ACC112 (cell line): Measurements from ENCODE around the gene POT1.

Experiments
- H2AFZ ChIP-seq: fragments of 200-600 bp; sonication (generic); one replicate; pipeline ENCODE4 v1.6.0; 2017; ENCODE audit warnings: antibody characterized with exemption, low read length; ENCODE audit not compliant: unreplicated experiment
- H3K27ac ChIP-seq: fragments of 200-600 bp; sonication (generic); 2 replicates; pipeline ENCODE4 v1.5.1; 2014; ENCODE audit warnings: low read depth, mild to moderate bottlenecking, antibody characterized with exemption, low read length, moderate library complexity
- H3K27me3 ChIP-seq: fragments of 200-600 bp; sonication (generic); 2 replicates; pipeline ENCODE4 v1.6.1; 2014; ENCODE audit warnings: mild to moderate bottlenecking, antibody characterized with exemption, low read length, moderate library complexity, mixed read lengths; ENCODE audit not compliant: insufficient read depth
- H3K36me3 ChIP-seq: fragments of 200-600 bp; sonication (generic); 2 replicates; pipeline ENCODE4 v1.6.1; 2016; ENCODE audit warnings: mild to moderate bottlenecking, antibody characterized with exemption, low read length, moderate library complexity, mixed read lengths; ENCODE audit not compliant: insufficient read depth
- H3K4me1 ChIP-seq: fragments of 200-600 bp; sonication (generic); one replicate; pipeline ENCODE4 v1.6.1; 2016; ENCODE audit warnings: low read length, mixed read lengths; ENCODE audit not compliant: insufficient read depth, unreplicated experiment, control insufficient read depth
- H3K4me3 ChIP-seq: fragments of 200-600 bp; sonication (generic); 2 replicates; pipeline ENCODE4 v1.5.1; 2014; ENCODE audit warnings: mild to moderate bottlenecking, low read depth, low read length
- H3K79me2 ChIP-seq: fragments of 200-600 bp; sonication (generic); one replicate; pipeline ENCODE4 v1.6.0; 2016; ENCODE audit warnings: low read length; ENCODE audit not compliant: control insufficient read depth, unreplicated experiment, insufficient read depth

POT1 gene

DNA sequence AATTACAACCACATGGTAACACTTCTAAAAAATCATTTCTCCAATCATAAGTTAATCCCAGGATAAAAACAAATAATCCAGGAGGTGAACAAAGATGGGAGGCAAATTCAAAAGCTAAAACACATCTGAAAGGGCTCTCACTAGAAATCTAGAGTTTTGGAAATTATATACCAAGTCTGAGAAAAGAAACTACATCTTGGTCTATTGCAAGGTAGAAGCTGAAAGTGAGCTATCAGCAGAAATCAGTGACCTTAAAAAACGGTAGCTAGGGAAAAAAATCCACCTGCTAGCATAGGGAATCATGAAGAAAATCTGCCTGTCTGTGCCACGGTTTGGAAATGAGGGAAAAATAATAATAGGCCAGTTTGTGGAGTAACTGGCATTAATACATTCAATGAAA, 50.5 kb downstream of the POT1 start:
- Histone ChIP-seq H3K4me1 (no peaks in the 10 kb centered on the region), H3K4me3 (no peak overlapping the region), H2AFZ (no peak overlapping the region), H3K27ac (no peak overlapping the region), H3K36me3 (no peaks in the 10 kb centered on the region; the same call in 1 of the 2 replicates), H3K27me3 (no peaks in the 10 kb centered on the region), H3K79me2 (no peaks in the 10 kb centered on the region)

DNA sequence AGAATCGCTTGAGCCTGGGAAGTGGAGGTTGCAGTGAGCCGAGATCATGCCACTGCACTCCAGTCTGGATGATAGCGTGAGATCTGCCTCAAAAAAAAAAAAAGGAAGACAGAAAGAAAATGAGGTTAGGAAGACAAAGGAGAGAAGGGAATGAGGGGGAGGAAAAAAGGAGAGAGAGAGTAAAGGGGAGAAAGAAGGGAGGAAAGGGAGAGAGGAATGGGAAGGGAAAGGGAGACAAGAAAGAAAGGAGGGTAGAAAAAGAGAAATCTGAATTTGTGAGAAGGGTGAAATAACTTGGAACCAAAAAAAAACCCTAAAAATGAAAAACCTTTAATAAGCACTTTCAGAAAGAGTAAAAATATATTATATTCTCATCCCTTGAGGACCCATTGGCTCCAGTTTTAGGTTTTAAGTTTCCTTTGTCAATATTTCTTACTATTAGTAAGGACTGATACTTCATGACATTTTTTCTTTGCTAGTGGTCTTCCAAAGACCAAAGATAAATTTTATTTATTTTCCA, 54.9 kb downstream of the POT1 start:
- Histone ChIP-seq H3K27ac (no peak overlapping the region), H3K27me3 (no peaks in the 10 kb centered on the region), H3K4me3 (no peak overlapping the region), H3K36me3 (no peaks in the 10 kb centered on the region; the same call in 1 of the 2 replicates), H2AFZ (no peak overlapping the region), H3K4me1 (no peaks in the 10 kb centered on the region), H3K79me2 (no peaks in the 10 kb centered on the region)

DNA sequence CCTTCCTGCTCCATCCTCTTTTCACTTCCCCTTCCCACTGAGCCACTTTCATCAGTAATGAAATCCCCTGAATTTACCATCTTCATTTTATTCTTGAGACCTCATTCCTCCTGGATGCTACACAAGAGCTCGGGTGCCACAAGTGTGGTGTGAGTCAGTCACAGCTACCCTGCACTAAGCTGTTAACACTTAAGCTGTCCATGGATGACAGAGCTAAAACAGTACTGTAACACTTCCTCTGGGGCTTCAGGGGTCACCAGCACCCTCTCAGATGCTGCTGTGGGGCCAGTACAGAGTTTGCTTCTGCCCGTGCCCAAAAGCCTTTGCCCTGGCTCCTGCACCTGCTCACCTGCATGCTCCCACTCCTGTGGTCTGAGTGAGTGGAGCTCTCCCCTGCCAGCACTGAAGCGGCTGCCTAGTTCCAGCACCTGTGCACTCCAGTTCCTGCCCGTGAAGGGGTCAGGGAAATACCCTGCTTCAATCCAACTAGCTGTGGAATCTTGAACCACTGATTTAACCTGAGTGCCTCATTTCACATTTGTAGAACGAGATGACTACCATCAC, 71.9 kb downstream of the POT1 start:
- no peaks in the 10 kb centered on the region for H3K4me1 ChIP-seq

GRCh38 chr7:124856299-124856888, 73.2 kb downstream of the POT1 start:
- Histone ChIP-seq H3K27me3 (no peaks in the 10 kb centered on the region), H3K36me3 (peaks cover under 1% of the 10 kb centered on the region), H3K4me1 (no peaks in the 10 kb centered on the region), H3K79me2 (no peaks in the 10 kb centered on the region), H3K27ac (no peak overlapping the region), H2AFZ (no peak overlapping the region), H3K4me3 (no peak overlapping the region)

More for the DNA sequence above, 71.9 kb downstream of the POT1 start:
- H3K27ac ChIP-seq, result no peak overlapping the region
- H3K4me3 ChIP-seq, result no peak overlapping the region
- H3K36me3 ChIP-seq, result no peaks in the 10 kb centered on the region
- H2AFZ ChIP-seq, result no peak overlapping the region
- H3K27me3 ChIP-seq, result no peaks in the 10 kb centered on the region
- no peaks in the 10 kb centered on the region for H3K79me2 ChIP-seq

DNA sequence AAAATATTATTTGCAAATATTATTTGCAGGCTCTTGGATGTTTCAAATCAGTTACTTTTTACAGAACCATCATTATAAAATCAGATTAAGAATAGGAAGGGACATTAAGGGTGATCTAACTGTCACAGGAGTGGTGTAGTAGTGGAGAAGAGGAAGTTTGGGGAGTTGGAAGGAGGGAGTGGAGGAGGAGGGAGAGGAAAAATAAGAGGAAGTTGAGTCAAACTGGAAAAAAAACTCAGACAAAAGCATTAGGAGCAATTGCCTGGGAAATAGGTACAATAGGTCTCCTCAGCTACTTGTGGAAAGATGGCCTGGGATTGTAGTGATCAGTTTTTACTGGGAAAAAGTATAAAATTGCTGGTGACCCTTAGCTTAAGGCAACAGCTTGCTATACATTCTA, 86.3 kb downstream of the POT1 start:
- Histone ChIP-seq H3K79me2 (no peaks in the 10 kb centered on the region), H3K27ac (no peak overlapping the region), H3K4me1 (no peaks in the 10 kb centered on the region), H2AFZ (no peak overlapping the region), H3K27me3 (no peaks in the 10 kb centered on the region), H3K4me3 (no peak overlapping the region), H3K36me3 (peaks cover 7% of the 10 kb centered on the region; the same call in 1 of the 2 replicates)

DNA sequence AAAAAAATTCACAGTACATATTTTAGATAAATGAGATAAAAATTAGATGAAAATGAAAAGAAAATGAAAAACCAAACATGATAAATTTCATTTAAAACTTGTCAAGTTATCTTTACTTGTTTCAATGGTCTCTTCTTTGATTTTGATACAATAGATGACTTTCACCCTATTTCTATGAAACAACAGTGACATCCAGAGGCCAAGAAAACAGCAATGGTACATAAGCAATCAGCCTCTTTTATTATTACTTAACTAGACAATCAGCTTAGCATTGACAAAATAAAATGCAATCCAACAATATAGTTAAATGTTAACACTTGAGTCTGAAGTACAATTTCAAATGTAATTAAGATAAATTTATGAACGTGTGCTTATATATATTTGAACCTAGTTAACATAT, 89.2 kb downstream of the POT1 start:
- no peak overlapping the region for H3K27ac ChIP-seq
- H3K36me3 ChIP-seq, result no peaks in the 10 kb centered on the region
- no peak overlapping the region for H2AFZ ChIP-seq
- no peaks in the 10 kb centered on the region for H3K79me2 ChIP-seq
- H3K4me1 ChIP-seq, result no peaks in the 10 kb centered on the region
- H3K4me3 ChIP-seq, result no peak overlapping the region
- no peaks in the 10 kb centered on the region for H3K27me3 ChIP-seq

DNA sequence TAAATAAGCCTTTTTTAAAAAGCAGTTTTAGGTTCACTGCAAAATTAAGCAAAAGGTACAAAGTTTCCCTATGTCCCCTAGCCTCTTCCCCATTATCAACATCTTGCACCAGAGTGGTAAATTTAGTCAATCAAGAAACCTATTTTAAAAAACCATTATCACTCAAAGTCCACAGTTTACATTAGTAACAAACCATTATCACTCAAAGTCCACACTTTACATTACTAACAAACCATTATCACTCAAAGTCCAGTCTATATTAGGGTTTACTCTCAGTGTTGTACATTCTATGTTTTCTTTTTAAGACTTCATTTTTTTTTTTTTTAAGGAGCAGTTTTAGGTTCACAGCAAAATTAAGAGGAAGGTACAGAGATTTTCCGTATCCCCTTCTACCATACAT, 89.9 kb downstream of the POT1 start:
- Histone ChIP-seq H3K27ac (no peak overlapping the region), H3K4me3 (no peak overlapping the region), H3K4me1 (no peaks in the 10 kb centered on the region), H3K27me3 (no peaks in the 10 kb centered on the region), H2AFZ (no peak overlapping the region), H3K36me3 (no peaks in the 10 kb centered on the region), H3K79me2 (no peaks in the 10 kb centered on the region)

- no peak overlapping the region for H3K27ac ChIP-seq
- H3K4me3 ChIP-seq, result no peak overlapping the region
- no peaks in the 10 kb centered on the region for H3K27me3 ChIP-seq
- no peaks in the 10 kb centered on the region for H3K4me1 ChIP-seq
- H2AFZ ChIP-seq, result no peak overlapping the region
- no peaks in the 10 kb centered on the region for H3K36me3 ChIP-seq
- no peaks in the 10 kb centered on the region for H3K79me2 ChIP-seq
These were observed 93.5 kb downstream of the POT1 start for GRCh38 chr7:124836173-124836572.

DNA sequence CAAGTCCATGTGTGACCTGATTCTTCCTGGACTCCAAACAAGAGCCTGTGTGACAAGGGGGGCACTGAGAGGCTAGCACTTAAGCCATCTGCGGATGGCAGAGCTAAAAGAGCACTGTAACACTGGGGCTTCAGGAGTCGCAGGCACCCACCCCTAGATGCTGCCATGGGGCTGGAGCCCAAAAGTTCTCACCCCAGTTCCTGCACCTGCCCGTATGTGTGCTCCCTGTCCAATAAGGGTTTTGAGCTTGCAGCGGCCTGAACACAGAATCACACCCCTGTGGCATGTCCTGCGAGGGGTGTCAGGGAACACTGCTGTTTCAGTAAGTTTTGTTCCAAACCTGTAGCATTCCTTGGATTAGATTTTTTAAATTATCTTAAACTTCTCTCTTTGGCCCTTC, 110.8 kb downstream of the POT1 start:
- no peak overlapping the region for H3K27ac ChIP-seq
- peaks cover 7% of the 10 kb centered on the region; the same call in 1 of the 2 replicates for H3K27me3 ChIP-seq
- no peaks in the 10 kb centered on the region for H3K79me2 ChIP-seq
- no peaks in the 10 kb centered on the region for H3K4me1 ChIP-seq
- no peak overlapping the region for H3K4me3 ChIP-seq
- H3K36me3 ChIP-seq, result no peaks in the 10 kb centered on the region
- no peak overlapping the region for H2AFZ ChIP-seq

- H3K27ac ChIP-seq, result no peak overlapping the region
- no peak overlapping the region for H2AFZ ChIP-seq
- H3K36me3 ChIP-seq, result no peaks in the 10 kb centered on the region
- H3K4me1 ChIP-seq, result no peaks in the 10 kb centered on the region
- H3K79me2 ChIP-seq, result no peaks in the 10 kb centered on the region
- H3K27me3 ChIP-seq, result peaks cover 31% of the 10 kb centered on the region
- no peak overlapping the region for H3K4me3 ChIP-seq
These were observed 115.4 kb downstream of the POT1 start for GRCh38 chr7:124813994-124814798.
